H9 (cell line): ENCODE measurements around the gene TMED10. TPM values are rescaled to one million over a fixed set of nuclear protein-coding genes. Genes with fewer than 3 reads are reported as not detected.
A peak's percentile ranks its signal among the peaks of the same experiment; 100 is the strongest.

Experiments used
- DNase-seq: peaks from one replicate; pipeline ENCODE4 v3.0.0-alpha.2; 2017
- H2AFZ ChIP-seq: one replicate; pipeline ENCODE4 v1.6.1; 2013; ENCODE audit warnings: mild to moderate bottlenecking, low read length, control low read depth, moderate library complexity
- H2AK5ac ChIP-seq: 2 replicates; pipeline ENCODE4 v1.6.1; 2013; ENCODE audit warnings: low read length, control low read depth, mixed read lengths; ENCODE audit not compliant: insufficient read length
- H2BK120ac ChIP-seq: one replicate; pipeline ENCODE4 v1.6.1; 2013; ENCODE audit warnings: low read depth, mild to moderate bottlenecking, low read length, control low read depth, inconsistent platforms; ENCODE audit not compliant: poor library complexity, severe bottlenecking
- H2BK12ac ChIP-seq: 2 replicates; pipeline ENCODE4 v1.6.1; 2013; ENCODE audit warnings: low read length, control low read depth, mixed read lengths, low read depth; ENCODE audit not compliant: insufficient read length
- H2BK15ac ChIP-seq: 2 replicates; pipeline ENCODE4 v1.6.1; 2013; ENCODE audit warnings: low read depth, low read length, control low read depth
- H2BK20ac ChIP-seq: one replicate; pipeline ENCODE4 v1.6.1; 2013; ENCODE audit warnings: low read depth, mild to moderate bottlenecking, low read length, control low read depth, inconsistent platforms; ENCODE audit not compliant: poor library complexity, severe bottlenecking
- H2BK5ac ChIP-seq: 2 replicates; pipeline ENCODE4 v1.6.1; 2013; ENCODE audit warnings: low read length, control low read depth, mixed read lengths; ENCODE audit not compliant: insufficient read length
- H3K14ac ChIP-seq: 2 replicates; pipeline ENCODE4 v1.6.1; 2013; ENCODE audit warnings: low read length, control low read depth; ENCODE audit not compliant: insufficient read depth
- H3K18ac ChIP-seq: 2 replicates; pipeline ENCODE4 v1.6.1; 2013; ENCODE audit warnings: low read depth, mild to moderate bottlenecking, mixed read lengths, low read length, control low read depth; ENCODE audit not compliant: insufficient read length
- H3K23ac ChIP-seq: 2 replicates; pipeline ENCODE4 v1.6.1; 2013; ENCODE audit warnings: low read length, control low read depth, mixed read lengths, low read depth; ENCODE audit not compliant: insufficient read length
- H3K23me2 ChIP-seq: 2 replicates; pipeline ENCODE4 v1.6.1; 2013; ENCODE audit warnings: low read depth, mild to moderate bottlenecking, mixed read lengths, low read length, control low read depth; ENCODE audit not compliant: insufficient read length, poor library complexity, severe bottlenecking
- H3K27ac ChIP-seq: 2 replicates; pipeline ENCODE4 v1.5.1; 2013; ENCODE audit warnings: low read length, control low read depth, mixed read lengths, low read depth; ENCODE audit not compliant: insufficient read length
- H3K27me3 ChIP-seq: 2 replicates; pipeline ENCODE4 v1.6.1; 2013; ENCODE audit warnings: low read length, control low read depth, inconsistent platforms; ENCODE audit not compliant: insufficient read depth
- H3K4ac ChIP-seq: 2 replicates; pipeline ENCODE4 v1.6.1; 2013; ENCODE audit warnings: low read depth, mild to moderate bottlenecking, control low read depth, inconsistent platforms, low read length, moderate library complexity
- H3K4me1 ChIP-seq: 2 replicates; pipeline ENCODE4 v1.6.1; 2013; ENCODE audit warnings: low read length, control low read depth, inconsistent platforms; ENCODE audit not compliant: insufficient read depth
- H3K4me2 ChIP-seq: 2 replicates; pipeline ENCODE4 v1.6.1; 2013; ENCODE audit warnings: low read length, control low read depth, mixed read lengths; ENCODE audit not compliant: insufficient read length, insufficient read depth
- H3K56ac ChIP-seq: 2 replicates; pipeline ENCODE4 v1.6.1; 2013; ENCODE audit warnings: low read depth, mild to moderate bottlenecking, mixed read lengths, low read length, control low read depth; ENCODE audit not compliant: insufficient read length
- H3K79me1 ChIP-seq: 2 replicates; pipeline ENCODE4 v1.6.1; 2013; ENCODE audit warnings: low read depth, mild to moderate bottlenecking, moderate library complexity, low read length, control low read depth, inconsistent platforms; ENCODE audit not compliant: insufficient read depth, poor library complexity, severe bottlenecking
- H3K79me2 ChIP-seq: 2 replicates; pipeline ENCODE4 v1.6.1; 2013; ENCODE audit warnings: low read length, control low read depth, inconsistent platforms; ENCODE audit not compliant: insufficient read depth
- H3K9ac ChIP-seq: 2 replicates; pipeline ENCODE4 v1.6.1; 2013; ENCODE audit warnings: low read length, control low read depth, mixed read lengths; ENCODE audit not compliant: insufficient read length; ENCODE audit errors: extremely low read depth
- H3K9me3 ChIP-seq: one replicate; pipeline ENCODE4 v1.6.1; 2013; ENCODE audit warnings: low read depth, low read length, inconsistent platforms; ENCODE audit not compliant: control insufficient read depth
- H3T11ph ChIP-seq: one replicate; pipeline ENCODE4 v1.6.1; 2013; ENCODE audit warnings: mild to moderate bottlenecking, low read length, control low read depth, inconsistent platforms
- H4K20me1 ChIP-seq: one replicate; pipeline ENCODE4 v1.6.1; 2013; ENCODE audit not compliant: control insufficient read depth, insufficient read length, insufficient read depth
- H4K5ac ChIP-seq: 2 replicates; pipeline ENCODE4 v1.6.1; 2013; ENCODE audit warnings: low read depth, mild to moderate bottlenecking, mixed read lengths, low read length, control low read depth; ENCODE audit not compliant: insufficient read length
- H4K8ac ChIP-seq: replicated peaks from 2 replicates; pipeline ENCODE4 v1.6.1; 2013; ENCODE audit warnings: low read length, control low read depth, mixed read lengths, low read depth; ENCODE audit not compliant: insufficient read length
- H4K91ac ChIP-seq: 2 replicates; pipeline ENCODE4 v1.6.1; 2013; ENCODE audit warnings: low read depth, mild to moderate bottlenecking, moderate library complexity, mixed read lengths, low read length, control low read depth; ENCODE audit not compliant: insufficient read length
- H3K27ac Mint-ChIP-seq, 3 experiments: 2 replicates in 2 of 3; 3 replicates in 1 of 3; pipeline ENCODE4 v1.8.0; 2020 to 2021; ENCODE audit warnings: mixed read lengths in 3 of 3, mild to moderate bottlenecking in 1 of 3, moderate library complexity in 1 of 3
- H3K27me3 Mint-ChIP-seq: 2 replicates; pipeline ENCODE4 v1.8.0; 2021; ENCODE audit warnings: low read depth, mild to moderate bottlenecking, moderate library complexity, mixed read lengths
- H3K36me3 Mint-ChIP-seq, 3 experiments: 2 replicates in 2 of 3; 3 replicates in 1 of 3; pipeline ENCODE4 v1.8.0; 2020 to 2021; ENCODE audit warnings: low read depth in 3 of 3, mixed read lengths in 3 of 3; ENCODE audit not compliant: insufficient read depth in 1 of 3
- H3K4me1 Mint-ChIP-seq, 2 experiments: 2 replicates each; pipeline ENCODE4 v1.8.0; 2020; ENCODE audit warnings: mixed read lengths in 2 of 2
- H3K4me3 Mint-ChIP-seq, 2 experiments: 2 replicates in 1 of 2; 3 replicates in 1 of 2; pipeline ENCODE4 v1.8.0; 2020 to 2021; ENCODE audit warnings: mild to moderate bottlenecking in 2 of 2, mixed read lengths in 2 of 2, moderate library complexity in 1 of 2
- H3K9me3 Mint-ChIP-seq, 2 experiments: 2 replicates in 1 of 2; 3 replicates in 1 of 2; pipeline ENCODE4 v1.8.0; 2020; ENCODE audit warnings: mild to moderate bottlenecking in 2 of 2, mixed read lengths in 2 of 2, moderate library complexity in 1 of 2
- CTCF ChIP-seq: fragments of 200-600 bp; sonication (generic); conservative IDR thresholded peaks from 3 replicates; pipeline ENCODE4 v1.8.0; 2021; ENCODE audit warnings: antibody characterized with exemption, mild to moderate bottlenecking
- WGBS: extraction: QIAGEN DNeasy Blood & Tissue Kit; methylation state at CpG from one replicate; pipeline ENCODE4 v1.1.7; 2013; ENCODE audit warnings: missing lambda C conversion rate, low lambda C conversion rate, mixed read lengths; ENCODE audit not compliant: insufficient read length; ENCODE audit errors: extremely low coverage; 5-methylcytosine and 5-hydroxymethylcytosine counted together
- total RNA-seq: library from RNA; stranded (reverse); gene quantifications from 2 replicates; pipeline ENCODE4 v1.2.1, GENCODE V29; 2021

TMED10 gene
- total RNA-seq, 1 experiment from 2014 or later: 176 TPM

- no peak overlapping the region for H2BK20ac ChIP-seq
- H3K4me2 ChIP-seq: no peak overlapping the region
- no peaks in the 10 kb centered on the region for H3K27me3 Mint-ChIP-seq
- no peak overlapping the region for H2BK5ac ChIP-seq
- no peak overlapping the region for H3K18ac ChIP-seq
- DNase-seq: no peak
- H3K9ac ChIP-seq: no peak overlapping the region
- no peak overlapping the region for H3K4me3 Mint-ChIP-seq
- H4K8ac ChIP-seq: no peak overlapping the region
- no peak overlapping the region for H3T11ph ChIP-seq
- H3K9me3 ChIP-seq: no peaks in the 10 kb centered on the region
- no peaks in the 10 kb centered on the region for H3K23me2 ChIP-seq
- H3K27ac Mint-ChIP-seq: peak overlapping the region in 1 of 3 experiments; percentile 48; a peak in 2 of 7 replicates
- H2BK12ac ChIP-seq: no peak overlapping the region
- peaks cover 17% of the 10 kb centered on the region; the same call in 1 of the 2 replicates for H3K79me2 ChIP-seq
- H2BK15ac ChIP-seq: no peak overlapping the region
- H3K4ac ChIP-seq: no peak overlapping the region
- no peaks in the 10 kb centered on the region for H3K27me3 ChIP-seq
- H3K4me1 Mint-ChIP-seq: peaks cover 17 to 22% of the 10 kb centered on the region in 2 experiments
- no peak overlapping the region for H3K56ac ChIP-seq
- H3K27ac ChIP-seq: no peak overlapping the region
- H2AK5ac ChIP-seq: no peak overlapping the region
- H3K79me1 ChIP-seq: peaks cover 16% of the 10 kb centered on the region
- H2BK120ac ChIP-seq: no peak overlapping the region
- H3K14ac ChIP-seq: no peak overlapping the region
- no peaks in the 10 kb centered on the region for H3K4me1 ChIP-seq
- peaks cover 0 to 4% (median 0%) of the 10 kb centered on the region in 3 experiments; a peak in 1 of 7 replicates for H3K36me3 Mint-ChIP-seq
- no peak overlapping the region for H4K5ac ChIP-seq
- H4K20me1 ChIP-seq: no peaks in the 10 kb centered on the region
- no peak overlapping the region for H2AFZ ChIP-seq
- no peak overlapping the region for H4K91ac ChIP-seq
- H3K9me3 Mint-ChIP-seq: no peaks in the 10 kb centered on the region
- no peak for TF ChIP-seq CTCF
- H3K23ac ChIP-seq: no peak overlapping the region
- no CpG with 5 or more reads among the region's 8 CpGs for WGBS
Measured at GRCh38 chr14:75165586-75166391, 10.6 kb downstream of the TMED10 start.
